ENCODE results near the gene TEK.
"Not testable (repeated sequence)": the region's sequence is repeated elsewhere in the genome, so short reads cannot be mapped to it uniquely, and the experiment has no call there.

Gene TEK

DNA sequence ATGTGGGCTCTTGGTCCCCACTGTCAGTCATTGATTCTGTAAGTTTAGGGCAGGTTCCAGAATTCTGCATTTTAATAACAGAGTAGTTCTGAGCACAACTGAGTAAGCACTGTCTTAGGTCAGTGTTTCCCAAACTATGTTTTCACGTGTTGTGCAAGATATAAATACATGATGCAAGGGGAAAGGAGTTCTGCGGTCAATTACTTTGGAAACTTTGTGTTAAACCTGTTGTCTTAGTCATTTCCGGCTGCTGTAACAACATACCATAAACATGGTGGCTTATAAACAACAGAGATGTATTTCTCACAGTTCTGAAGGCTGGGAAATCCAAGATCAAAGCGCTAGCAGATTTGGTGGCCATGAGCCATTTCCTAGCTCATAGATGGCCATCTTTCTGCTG, 118.2 kb downstream of the TEK start:
- DNase-seq (ENCODE audit: low read depth), result no peak

- not testable (repeated sequence) for DNase-seq (ENCODE audit: low read depth)
These were observed 130.6 kb downstream of the TEK start for GRCh38 chr9:27239648-27240047.

- peak; percentile 59 for DNase-seq (ENCODE audit: low read depth)
These were observed 138.7 kb downstream of the TEK start for GRCh38 chr9:27247756-27248155.

- DNase-seq (ENCODE audit: low read depth), result no peak
These were observed 139.7 kb downstream of the TEK start for GRCh38 chr9:27248702-27249101.

DNA sequence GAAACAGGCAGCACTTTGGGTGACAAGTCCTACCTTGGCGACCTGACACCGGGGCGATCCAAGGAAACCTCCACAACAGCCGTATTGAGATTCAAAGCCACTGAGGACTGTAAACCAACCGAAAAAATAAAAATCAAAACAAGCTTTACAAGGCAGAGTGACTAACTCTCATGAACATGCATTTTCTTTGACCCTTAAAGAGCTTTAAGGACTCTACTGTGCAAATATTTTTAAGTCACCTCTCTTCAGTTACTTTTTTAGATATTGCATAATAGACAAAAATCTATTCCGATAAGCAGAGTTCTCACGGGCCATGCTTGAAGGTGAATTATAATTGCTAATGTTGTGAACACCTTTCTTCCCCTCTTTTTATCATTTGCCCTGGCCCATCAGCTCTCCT, 149.6 kb downstream of the TEK start:
- DNase-seq (ENCODE audit: low read depth), result no peak

GRCh38 chr9:27260789-27261516, 151.9 kb downstream of the TEK start:
- no peak for DNase-seq (ENCODE audit: low read depth)

GRCh38 chr9:27261517-27262211, 152.6 kb downstream of the TEK start:
- no peak for DNase-seq (ENCODE audit: low read depth)

DNA sequence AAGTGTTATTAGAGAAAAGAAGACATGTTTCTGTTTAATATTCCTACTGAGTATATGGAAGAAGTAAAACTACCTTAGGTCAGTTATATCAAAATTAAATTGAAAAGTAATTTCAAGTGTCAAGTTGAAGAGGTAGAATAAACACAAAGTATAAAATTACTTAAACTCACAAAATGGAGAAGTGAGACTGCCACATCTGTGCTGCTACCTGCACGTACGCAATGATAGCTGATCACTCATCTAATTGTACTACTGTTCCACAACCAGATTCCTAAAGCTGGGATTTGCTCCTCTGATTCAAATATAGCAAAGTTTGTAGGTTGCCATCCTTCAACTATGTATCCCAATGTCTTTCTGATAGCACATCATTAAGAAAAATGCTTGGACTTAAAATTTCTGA, 163.1 kb downstream of the TEK start:
- DNase-seq (ENCODE audit: low read depth), result no peak

GRCh38 chr9:27273186-27273585, 164.2 kb downstream of the TEK start:
- DNase-seq (ENCODE audit: low read depth), result no peak

DNA sequence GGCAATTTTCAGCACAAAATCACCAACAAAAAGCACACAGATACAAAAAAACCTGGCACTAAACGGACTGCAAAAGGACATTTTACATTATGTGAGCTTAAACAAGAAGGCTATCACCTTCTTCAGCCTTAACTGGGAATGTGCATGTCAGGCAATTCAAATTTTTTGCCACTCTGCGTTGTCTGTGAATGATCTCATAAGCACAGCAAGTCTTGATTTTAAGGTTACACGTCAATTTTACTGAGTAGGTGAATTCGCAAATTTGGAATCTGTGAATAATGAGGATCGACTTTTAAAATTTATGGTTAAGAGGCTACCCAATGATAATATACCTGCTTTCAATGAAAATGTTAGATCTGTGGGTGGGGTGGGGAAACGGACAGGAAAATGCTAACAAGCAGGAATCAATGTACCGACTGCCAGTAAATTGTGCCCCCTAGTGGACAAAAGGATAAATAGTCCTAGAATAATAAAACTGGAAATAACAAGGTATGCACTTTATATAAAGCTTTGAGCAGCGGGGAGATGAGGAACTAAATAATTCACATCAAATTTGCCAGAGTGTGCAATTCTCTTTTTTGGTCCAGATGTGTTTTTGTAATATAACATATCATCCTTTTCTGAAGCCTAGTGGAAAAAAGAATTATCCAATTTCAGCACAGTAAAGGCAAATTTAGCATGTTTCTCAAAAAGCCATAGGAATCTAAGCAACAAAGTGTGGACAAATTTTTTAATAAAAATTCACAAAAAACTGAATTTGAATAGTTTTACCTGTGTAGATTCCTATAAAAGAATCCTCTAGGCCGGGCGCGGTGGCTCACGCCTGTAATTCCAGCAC, 167.4 kb downstream of the TEK start:
- DNase-seq (ENCODE audit: low read depth), result peak; percentile 15

GRCh38 chr9:27278374-27278773, 169.3 kb downstream of the TEK start:
- DNase-seq (ENCODE audit: low read depth), result no peak

DNA sequence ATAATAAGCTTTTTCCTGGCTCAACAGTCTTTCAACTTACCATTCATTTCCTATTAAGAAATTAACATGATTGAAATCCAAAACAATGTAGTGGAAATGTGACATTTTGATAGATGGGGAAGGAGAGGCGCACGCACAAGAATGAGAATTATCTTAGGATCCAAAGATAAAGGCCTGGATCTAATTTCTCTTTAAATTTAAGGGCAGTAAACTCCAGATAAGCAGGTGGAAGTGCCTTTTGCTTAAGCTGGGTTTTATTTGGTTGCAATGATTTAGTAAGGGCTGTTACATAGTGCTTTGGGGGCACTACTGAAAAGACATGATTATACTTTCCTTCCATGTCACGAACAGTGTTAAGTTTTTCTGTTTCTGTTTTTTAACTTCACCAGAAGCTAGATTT, 170.6 kb downstream of the TEK start:
- no peak for DNase-seq (ENCODE audit: low read depth)

Data from HS-27A (cell line).